ENCODE results near the gene CDK5RAP1. TPM values are rescaled to one million over a fixed set of nuclear protein-coding genes. Genes with fewer than 3 reads are reported as not detected.

Gene CDK5RAP1
- total RNA-seq, 1 donor from 2014 or later: 59.6 TPM

GRCh38 chr20:33325350-33325749, 76.0 kb downstream of the CDK5RAP1 start:
- no peak for TF ChIP-seq CTCF (IDR thresholded peaks at IDR 0.05; ENCODE audit: unreplicated experiment)
- H3K4me1 Mint-ChIP-seq (ENCODE audit: low read depth): no peaks in the 10 kb centered on the region
- H3K27ac Mint-ChIP-seq: no peak overlapping the region
- no peaks in the 10 kb centered on the region for H3K9me3 Mint-ChIP-seq (ENCODE audit: low read depth)
- peaks cover 22% of the 10 kb centered on the region for H3K27me3 Mint-ChIP-seq
- H3K4me3 Mint-ChIP-seq (ENCODE audit: low read depth): no peak overlapping the region
- DNase-seq (ENCODE audit: low spot score, unreplicated experiment): no peak
- H3K36me3 Mint-ChIP-seq (ENCODE audit: insufficient read depth): no peaks in the 10 kb centered on the region

GRCh38 chr20:33323236-33323635, 78.1 kb downstream of the CDK5RAP1 start:
- Mint-ChIP-seq H3K4me3 (ENCODE audit: low read depth) (no peak overlapping the region), H3K4me1 (ENCODE audit: low read depth) (no peaks in the 10 kb centered on the region), H3K27me3 (peaks cover 22% of the 10 kb centered on the region), H3K9me3 (ENCODE audit: low read depth) (no peaks in the 10 kb centered on the region), H3K27ac (no peak overlapping the region), H3K36me3 (ENCODE audit: insufficient read depth) (no peaks in the 10 kb centered on the region)
- no peak for DNase-seq (ENCODE audit: low spot score, unreplicated experiment)
- no peak for TF ChIP-seq CTCF (IDR thresholded peaks at IDR 0.05; ENCODE audit: unreplicated experiment)

GRCh38 chr20:33322456-33322855, 78.9 kb downstream of the CDK5RAP1 start:
- Mint-ChIP-seq H3K27me3 (peaks cover 25% of the 10 kb centered on the region), H3K27ac (no peak overlapping the region), H3K9me3 (ENCODE audit: low read depth) (no peaks in the 10 kb centered on the region), H3K4me3 (ENCODE audit: low read depth) (no peak overlapping the region), H3K4me1 (ENCODE audit: low read depth) (no peaks in the 10 kb centered on the region), H3K36me3 (ENCODE audit: insufficient read depth) (no peaks in the 10 kb centered on the region)
- DNase-seq (ENCODE audit: low spot score, unreplicated experiment): no peak
- no peak for TF ChIP-seq CTCF (IDR thresholded peaks at IDR 0.05; ENCODE audit: unreplicated experiment)

GRCh38 chr20:33320006-33320405, 81.3 kb downstream of the CDK5RAP1 start:
- H3K36me3 Mint-ChIP-seq (ENCODE audit: insufficient read depth): no peaks in the 10 kb centered on the region
- H3K27ac Mint-ChIP-seq: no peak overlapping the region
- H3K9me3 Mint-ChIP-seq (ENCODE audit: low read depth): no peaks in the 10 kb centered on the region
- H3K4me3 Mint-ChIP-seq (ENCODE audit: low read depth): no peak overlapping the region
- no peak for TF ChIP-seq CTCF (IDR thresholded peaks at IDR 0.05; ENCODE audit: unreplicated experiment)
- H3K27me3 Mint-ChIP-seq: peaks cover 33% of the 10 kb centered on the region
- DNase-seq (ENCODE audit: low spot score, unreplicated experiment): no peak
- no peaks in the 10 kb centered on the region for H3K4me1 Mint-ChIP-seq (ENCODE audit: low read depth)

GRCh38 chr20:33318096-33318429, 83.3 kb downstream of the CDK5RAP1 start:
- DNase-seq (ENCODE audit: low spot score, unreplicated experiment): no peak
- H3K27ac Mint-ChIP-seq: no peak overlapping the region
- no peak overlapping the region for H3K4me3 Mint-ChIP-seq (ENCODE audit: low read depth)
- H3K27me3 Mint-ChIP-seq: peaks cover 30% of the 10 kb centered on the region
- H3K9me3 Mint-ChIP-seq (ENCODE audit: low read depth): no peaks in the 10 kb centered on the region
- no peak for TF ChIP-seq CTCF (IDR thresholded peaks at IDR 0.05; ENCODE audit: unreplicated experiment)
- no peaks in the 10 kb centered on the region for H3K36me3 Mint-ChIP-seq (ENCODE audit: insufficient read depth)
- no peaks in the 10 kb centered on the region for H3K4me1 Mint-ChIP-seq (ENCODE audit: low read depth)

Measured in progenitor cell of endocrine pancreas (in vitro differentiated cells).